ENCODE measurements around the gene FMN1.

- TF ChIP-seq CTCF (IDR thresholded peaks at IDR 0.05) (no peak), POLR2A (IDR thresholded peaks at IDR 0.05) (no peak), EP300 (IDR thresholded peaks at IDR 0.05) (no peak)
Observed at GRCh38 chr15:33155691-33156420, 38.7 kb downstream of the FMN1 start.

All from upper lobe of left lung (tissue), 4 donors.